ENCODE data around the gene SCARB2.

Gene SCARB2

GRCh38 chr4:76208005-76208765 lies 5.4 kb downstream of the SCARB2 start:
- no peak for DNase-seq (ENCODE audit: low read depth)
- TF ChIP-seq CTCF (IDR thresholded peaks at IDR 0.05; ENCODE audit: low read depth, low read length, missing control alignments) = no peak
- H3K4me3 ChIP-seq (ENCODE audit: low read depth, low read length) = no peak overlapping the region

GRCh38 chr4:76207549-76207948 lies 6.1 kb downstream of the SCARB2 start:
- no peak for TF ChIP-seq CTCF (IDR thresholded peaks at IDR 0.05; ENCODE audit: low read depth, low read length, missing control alignments)
- no peak overlapping the region for H3K4me3 ChIP-seq (ENCODE audit: low read depth, low read length)
- no peak for DNase-seq (ENCODE audit: low read depth)

GRCh38 chr4:76206222-76206942 lies 7.2 kb downstream of the SCARB2 start:
- DNase-seq (ENCODE audit: low read depth) = no peak
- H3K4me3 ChIP-seq (ENCODE audit: low read depth, low read length) = no peak overlapping the region
- TF ChIP-seq CTCF (IDR thresholded peaks at IDR 0.05; ENCODE audit: low read depth, low read length, missing control alignments) = no peak

- H3K4me3 ChIP-seq (ENCODE audit: low read depth, low read length) = no peak overlapping the region
- no peak for TF ChIP-seq CTCF (IDR thresholded peaks at IDR 0.05; ENCODE audit: low read depth, low read length, missing control alignments)
- DNase-seq (ENCODE audit: low read depth) = no peak
Observed at GRCh38 chr4:76205476-76205875, 8.1 kb downstream of the SCARB2 start.

- no peak for TF ChIP-seq CTCF (IDR thresholded peaks at IDR 0.05; ENCODE audit: low read depth, low read length, missing control alignments)
- no peak overlapping the region for H3K4me3 ChIP-seq (ENCODE audit: low read depth, low read length)
- no peak for DNase-seq (ENCODE audit: low read depth)
Observed at GRCh38 chr4:76204936-76205335, 8.7 kb downstream of the SCARB2 start.

GRCh38 chr4:76203541-76203940 lies 10.1 kb downstream of the SCARB2 start:
- no peak for TF ChIP-seq CTCF (IDR thresholded peaks at IDR 0.05; ENCODE audit: low read depth, low read length, missing control alignments)
- DNase-seq (ENCODE audit: low read depth) = no peak
- H3K4me3 ChIP-seq (ENCODE audit: low read depth, low read length) = no peak overlapping the region
